ENCODE data around the gene MAML2.

MAML2 gene

DNA sequence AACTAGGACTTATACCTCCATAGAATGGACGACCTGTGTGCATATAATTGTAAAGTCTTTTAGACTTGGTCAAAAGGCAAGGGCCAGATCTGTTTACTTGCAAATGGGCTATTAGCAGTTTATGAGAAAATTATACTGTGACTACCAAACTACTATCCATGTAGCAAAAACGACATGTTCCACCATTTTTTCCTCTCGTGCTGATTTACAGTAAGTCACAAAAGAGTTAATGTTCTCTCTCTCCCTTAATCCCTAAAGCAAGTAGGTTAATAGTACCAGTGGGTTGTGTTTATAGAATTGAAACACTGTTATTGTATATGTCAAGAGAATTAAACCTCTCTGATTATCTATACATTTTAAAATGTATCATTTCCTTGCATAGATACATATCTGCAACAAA, 147.3 kb downstream of the MAML2 start:
- TF ChIP-seq, protein P1, sequence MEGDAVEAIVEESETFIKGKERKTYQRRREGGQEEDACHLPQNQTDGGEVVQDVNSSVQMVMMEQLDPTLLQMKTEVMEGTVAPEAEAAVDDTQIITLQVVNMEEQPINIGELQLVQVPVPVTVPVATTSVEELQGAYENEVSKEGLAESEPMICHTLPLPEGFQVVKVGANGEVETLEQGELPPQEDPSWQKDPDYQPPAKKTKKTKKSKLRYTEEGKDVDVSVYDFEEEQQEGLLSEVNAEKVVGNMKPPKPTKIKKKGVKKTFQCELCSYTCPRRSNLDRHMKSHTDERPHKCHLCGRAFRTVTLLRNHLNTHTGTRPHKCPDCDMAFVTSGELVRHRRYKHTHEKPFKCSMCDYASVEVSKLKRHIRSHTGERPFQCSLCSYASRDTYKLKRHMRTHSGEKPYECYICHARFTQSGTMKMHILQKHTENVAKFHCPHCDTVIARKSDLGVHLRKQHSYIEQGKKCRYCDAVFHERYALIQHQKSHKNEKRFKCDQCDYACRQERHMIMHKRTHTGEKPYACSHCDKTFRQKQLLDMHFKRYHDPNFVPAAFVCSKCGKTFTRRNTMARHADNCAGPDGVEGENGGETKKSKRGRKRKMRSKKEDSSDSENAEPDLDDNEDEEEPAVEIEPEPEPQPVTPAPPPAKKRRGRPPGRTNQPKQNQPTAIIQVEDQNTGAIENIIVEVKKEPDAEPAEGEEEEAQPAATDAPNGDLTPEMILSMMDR (IDR thresholded peaks at IDR 0.05; ENCODE audit: low read depth, low read length) = no peak
- no peak overlapping the region for H3K4me3 ChIP-seq (ENCODE audit: low read depth, low read length)

DNA sequence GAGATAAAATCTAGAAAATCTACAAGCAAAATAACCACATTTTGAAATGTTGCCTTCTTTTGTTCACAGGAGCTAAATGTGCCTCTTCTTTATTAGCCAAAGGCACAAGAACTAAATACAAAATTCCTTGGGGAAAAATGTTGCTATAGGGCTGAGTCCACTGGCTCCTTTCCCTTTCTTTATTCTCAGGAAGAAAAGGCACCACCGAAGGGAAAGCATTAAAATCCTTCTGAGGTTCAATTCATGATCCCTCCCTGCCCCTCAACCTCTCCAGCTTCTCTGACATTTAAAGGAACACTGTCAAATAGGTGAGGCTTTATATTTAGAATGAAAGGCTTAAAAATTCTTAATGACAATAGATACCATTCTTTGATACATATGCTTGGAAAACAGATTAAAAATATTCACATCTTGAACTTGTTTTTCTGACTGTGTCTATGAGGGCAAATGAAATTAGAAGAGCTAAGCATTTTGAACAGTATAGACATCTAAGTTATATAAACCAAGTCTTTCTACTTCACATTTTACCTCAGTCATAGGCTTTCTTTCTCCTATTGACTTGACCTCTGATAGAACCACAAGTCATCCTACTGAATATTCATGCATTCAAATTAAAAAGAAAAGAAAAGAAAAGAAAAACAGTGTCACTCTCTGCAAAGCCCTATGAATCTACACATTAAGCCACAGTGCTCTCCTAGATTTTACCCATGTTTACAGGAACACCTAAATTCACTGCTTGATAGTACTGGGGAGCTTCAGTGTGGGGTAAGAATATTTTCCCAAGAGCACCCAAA, 148.2 kb downstream of the MAML2 start:
- H3K4me3 ChIP-seq (ENCODE audit: low read depth, low read length) = no peak overlapping the region
- TF ChIP-seq, protein P1 (IDR thresholded peaks at IDR 0.05; ENCODE audit: low read depth, low read length) = no peak

DNA sequence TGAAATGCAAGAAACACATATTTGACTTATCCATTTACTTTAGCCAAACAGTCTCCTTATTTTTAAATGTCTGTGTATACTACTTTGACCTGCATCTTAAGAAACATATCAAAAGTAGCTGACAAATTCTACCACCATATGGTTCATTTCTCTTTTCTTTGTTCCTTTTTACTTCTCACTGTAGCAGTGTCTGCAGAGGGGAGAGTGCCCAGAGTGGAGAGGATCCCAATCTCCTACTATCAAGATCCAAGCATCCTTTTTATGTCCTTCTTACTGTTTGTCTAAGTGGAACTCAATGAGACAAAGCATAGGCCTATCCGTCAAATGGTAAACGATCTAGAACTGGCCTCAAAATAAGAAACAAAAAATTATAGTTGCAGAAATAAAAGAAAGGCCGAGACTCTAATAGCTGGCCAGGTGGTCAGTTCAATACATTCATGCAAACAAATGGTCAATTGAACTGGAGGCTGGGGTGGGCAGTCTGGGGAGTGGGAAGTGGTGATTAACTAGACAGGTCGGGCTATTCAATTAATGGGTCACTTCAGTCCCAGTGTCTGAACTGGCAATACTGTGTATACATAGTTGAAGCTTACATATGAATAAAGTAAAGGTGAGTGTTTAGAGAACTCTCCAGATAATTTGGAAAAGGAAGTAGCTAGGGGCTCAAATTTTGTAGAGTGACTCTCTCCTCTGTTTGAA, 149.1 kb downstream of the MAML2 start:
- TF ChIP-seq, protein P1 (IDR thresholded peaks at IDR 0.05; ENCODE audit: low read depth, low read length) = no peak

DNA sequence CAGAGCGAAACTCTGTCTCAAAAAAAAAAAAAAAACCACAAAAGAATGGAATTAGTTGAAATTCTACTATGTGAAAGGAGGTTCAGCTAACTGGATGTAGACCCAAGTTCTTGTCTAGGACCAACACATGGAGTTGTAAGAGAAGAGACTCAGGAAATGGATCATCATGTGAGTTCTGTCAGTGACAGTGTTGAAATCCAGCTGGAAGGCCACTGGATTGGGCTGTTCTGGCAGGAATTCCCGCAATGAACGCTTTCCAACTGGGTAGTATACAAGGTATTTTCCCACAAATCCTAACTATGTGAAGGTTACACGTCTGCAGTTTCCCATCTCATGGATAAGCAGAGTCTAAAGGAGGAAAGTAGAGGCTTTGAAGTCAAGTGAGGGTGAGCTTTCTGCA, 151.2 kb downstream of the MAML2 start:
- no peak overlapping the region for H3K4me3 ChIP-seq (ENCODE audit: low read depth, low read length)
- TF ChIP-seq, protein P1 (IDR thresholded peaks at IDR 0.05; ENCODE audit: low read depth, low read length) = no peak

More for the DNA sequence above, 149.1 kb downstream of the MAML2 start:
- H3K4me3 ChIP-seq (ENCODE audit: low read depth, low read length) = no peak overlapping the region

DNA sequence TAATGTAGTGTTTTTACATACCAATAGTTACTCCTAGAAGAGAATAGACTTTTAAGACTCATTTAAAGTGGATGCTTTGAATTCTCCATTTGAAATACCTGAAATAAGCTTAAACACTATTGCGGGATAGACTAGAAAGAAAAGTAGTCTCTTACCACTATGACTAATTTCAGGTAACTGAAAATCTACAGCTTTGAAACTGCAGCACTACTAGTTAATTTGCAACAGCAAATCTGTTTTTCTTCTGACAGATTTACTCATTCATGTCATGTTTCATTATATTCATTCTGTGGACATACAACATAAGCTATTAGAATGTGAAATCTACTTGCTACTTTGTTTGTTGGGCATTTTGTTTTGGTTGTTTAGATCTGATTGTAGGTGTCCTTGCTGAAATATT, 153.6 kb downstream of the MAML2 start:
- no peak overlapping the region for H3K4me3 ChIP-seq (ENCODE audit: low read depth, low read length)

DNA sequence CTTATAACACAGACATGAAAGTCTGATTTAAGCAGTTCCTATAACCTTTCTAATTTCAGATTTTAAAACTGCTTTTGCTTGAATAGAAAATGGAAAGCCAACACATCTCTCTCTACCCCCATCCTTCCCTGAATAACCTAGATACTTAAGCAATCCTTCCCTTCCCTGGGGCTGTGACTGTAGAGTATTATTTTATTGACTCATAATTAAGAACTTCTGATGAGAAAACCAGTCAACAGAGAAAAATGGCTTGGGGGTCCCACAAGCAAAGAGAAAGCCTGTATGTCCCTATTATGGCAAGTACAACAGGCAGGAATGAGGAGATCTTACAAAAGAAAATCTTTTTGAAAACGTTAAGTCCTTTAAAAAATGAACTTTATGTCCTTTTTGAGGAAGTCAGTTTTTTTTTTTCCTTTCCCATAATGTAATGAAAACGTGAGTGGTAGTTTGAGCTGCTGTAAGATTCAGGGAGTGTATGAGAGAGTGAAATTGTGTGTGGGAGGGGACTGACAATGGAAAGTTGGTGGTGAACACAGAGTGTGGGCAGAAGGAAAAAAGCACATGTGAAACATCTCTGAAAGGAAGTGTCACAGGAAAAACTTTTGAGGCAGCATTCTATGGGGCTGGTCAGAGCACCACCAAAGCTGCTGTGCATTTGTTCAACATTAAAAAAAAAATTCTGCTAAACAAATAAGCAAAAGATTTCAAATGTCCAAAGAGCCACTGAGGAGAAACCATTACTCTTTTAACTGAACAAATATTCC, 154.6 kb downstream of the MAML2 start:
- TF ChIP-seq, protein P1 (IDR thresholded peaks at IDR 0.05; ENCODE audit: low read depth, low read length) = no peak
- H3K4me3 ChIP-seq (ENCODE audit: low read depth, low read length) = no peak overlapping the region

More for the DNA sequence above, 153.6 kb downstream of the MAML2 start:
- TF ChIP-seq, protein P1 (IDR thresholded peaks at IDR 0.05; ENCODE audit: low read depth, low read length) = no peak

Data from WI38 (cell line).